ENCODE measurements around the gene CAPS.

DNA sequence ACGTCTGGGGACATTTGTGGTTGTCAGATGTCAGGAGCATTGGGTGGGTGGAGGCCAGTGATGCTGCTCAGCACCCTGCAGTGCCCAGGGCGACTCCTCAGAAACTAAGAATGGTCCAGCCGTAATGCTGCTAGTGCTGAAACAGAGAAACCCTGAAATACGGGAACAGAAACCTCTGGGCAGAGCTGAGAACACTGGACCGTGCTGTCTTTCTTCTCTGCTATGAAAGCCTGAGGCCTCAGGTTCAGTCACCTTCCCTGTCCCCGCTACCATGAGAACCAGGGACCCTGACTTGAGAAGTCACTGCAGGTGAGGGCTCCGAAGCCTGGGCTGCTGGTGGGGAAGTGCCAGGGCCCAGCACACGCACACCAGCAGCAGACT, 13.4 kb downstream of the CAPS start:
- TF ChIP-seq CTCF (conservative IDR thresholded peaks at IDR 0.05) (no peak), EZH2 (IDR thresholded peaks at IDR 0.05; ENCODE audit: low read depth) (no peak)
